GM19395 (cell line): ENCODE measurements around the gene AUTS2.
"Not testable (repeated sequence)": the region's sequence is repeated elsewhere in the genome, so short reads cannot be mapped to it uniquely, and the experiment has no call there.

Source experiments
- ATAC-seq: cut with Tn5 transposase; IDR thresholded peaks from one replicate; pipeline ENCODE4 v1.9.1; 2021; ENCODE audit warnings: mild to moderate bottlenecking, moderate library complexity; ENCODE audit not compliant: unreplicated experiment

AUTS2 gene

DNA sequence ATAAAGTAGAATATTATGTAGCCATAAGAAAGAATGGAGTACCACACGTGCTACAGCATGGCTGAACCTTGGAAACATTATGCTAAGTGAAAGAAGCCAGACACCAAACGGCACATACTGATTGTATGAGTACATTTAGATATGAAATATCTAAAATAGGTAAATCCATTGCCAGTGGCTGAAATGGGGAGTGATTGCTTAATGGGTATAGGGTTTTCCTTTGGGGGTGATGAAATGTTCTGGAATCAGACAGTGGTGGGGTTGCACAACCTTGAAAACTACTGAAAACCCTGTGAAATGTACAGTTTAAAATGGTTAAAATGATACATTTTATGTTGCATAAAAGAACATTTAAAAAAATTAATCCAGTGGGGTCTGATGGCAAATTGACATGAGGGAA, 667.9 kb downstream of the AUTS2 start:
- no peak for ATAC-seq

DNA sequence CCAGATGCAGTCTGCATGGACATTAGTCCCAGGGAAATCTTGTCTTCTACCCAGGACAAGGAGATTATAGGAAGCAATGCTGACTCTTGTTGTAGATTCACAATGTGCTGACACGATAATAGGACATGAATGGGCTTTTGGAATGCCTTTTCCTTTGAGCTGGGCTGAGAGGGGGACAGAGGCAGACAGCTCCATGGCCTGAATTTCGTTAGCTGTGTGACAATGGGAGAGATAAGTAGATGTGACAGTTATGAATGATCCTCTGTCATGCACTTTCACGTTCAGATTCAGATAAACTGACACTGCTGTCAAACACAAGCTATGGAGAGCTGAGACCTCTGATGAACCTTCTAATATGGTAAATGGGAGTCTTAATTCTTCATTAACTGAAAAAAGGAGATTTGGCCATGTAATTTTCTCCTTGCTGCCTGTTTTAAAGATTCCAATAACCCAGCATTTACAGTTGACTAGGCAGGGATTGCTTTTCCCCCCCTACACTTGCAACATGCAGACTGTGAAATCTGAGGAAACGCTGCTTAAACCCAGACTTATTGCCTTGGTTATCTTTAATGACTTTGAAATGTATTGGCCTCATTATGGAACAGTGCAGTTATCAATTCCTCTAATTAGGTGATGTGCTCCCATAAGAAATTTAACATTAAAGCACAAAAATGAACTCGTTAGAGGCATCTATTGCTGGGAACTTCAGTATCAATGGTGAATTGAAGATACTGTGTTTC, 669.3 kb downstream of the AUTS2 start:
- no peak for ATAC-seq

DNA sequence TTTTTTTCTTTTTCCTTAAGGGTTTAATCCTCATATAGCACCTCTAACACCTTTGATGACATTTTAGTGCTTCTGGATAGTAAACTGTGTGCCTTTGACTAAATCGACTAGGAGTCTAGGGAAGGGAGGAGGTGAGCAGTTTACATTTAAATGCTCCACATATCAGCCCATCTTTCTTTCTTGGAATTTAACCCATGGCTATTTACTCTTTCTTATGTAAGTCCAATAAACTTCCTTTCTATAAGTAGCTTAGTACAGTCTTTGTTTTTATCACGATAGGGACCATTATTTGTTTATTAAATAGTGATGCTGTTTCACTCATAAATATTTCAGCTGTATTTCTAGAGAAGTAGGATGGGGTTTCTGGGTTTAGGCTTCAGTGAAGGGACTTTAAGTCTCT, 669.9 kb downstream of the AUTS2 start:
- ATAC-seq: no peak

DNA sequence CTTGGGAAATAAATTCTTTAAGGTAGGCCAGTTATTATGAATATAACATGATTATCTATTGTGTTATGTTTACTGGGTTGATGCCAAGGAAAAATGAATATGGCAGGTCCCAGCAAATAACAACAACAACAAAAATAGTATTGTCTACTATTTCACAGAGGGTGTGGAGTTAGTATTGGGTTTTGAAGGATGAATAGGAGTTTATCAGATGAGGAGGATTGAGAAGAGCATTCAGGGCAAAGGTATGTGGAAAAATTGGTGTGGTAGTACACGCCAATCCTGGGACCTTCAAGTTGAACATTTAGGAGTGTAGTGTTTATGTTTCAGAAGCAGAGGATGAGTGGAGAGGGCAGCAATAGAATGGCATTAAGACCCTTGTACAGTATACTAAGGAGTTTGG, 671.9 kb downstream of the AUTS2 start:
- no peak for ATAC-seq

DNA sequence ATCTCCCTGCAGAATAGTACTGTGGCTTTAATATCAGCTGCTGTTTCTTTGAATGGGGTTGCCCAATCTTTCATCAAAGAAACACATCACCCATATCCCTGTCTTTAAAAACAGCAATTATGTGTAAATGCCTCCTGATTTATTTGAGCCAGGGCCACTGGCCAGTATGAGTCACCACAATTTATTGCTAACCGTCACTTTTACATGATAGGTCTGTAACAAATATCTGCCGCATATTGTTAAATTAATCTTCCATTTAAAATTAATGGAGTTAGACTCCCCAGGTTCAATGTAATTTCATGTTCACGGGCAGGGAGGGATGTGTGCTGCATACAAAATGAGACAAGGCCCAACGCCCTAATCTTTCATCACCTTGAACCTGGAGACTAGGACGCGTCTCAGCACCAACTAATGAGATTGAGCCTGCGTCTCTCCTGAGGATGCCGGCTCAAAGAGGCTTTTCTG, 673.4 kb downstream of the AUTS2 start:
- no peak for ATAC-seq

DNA sequence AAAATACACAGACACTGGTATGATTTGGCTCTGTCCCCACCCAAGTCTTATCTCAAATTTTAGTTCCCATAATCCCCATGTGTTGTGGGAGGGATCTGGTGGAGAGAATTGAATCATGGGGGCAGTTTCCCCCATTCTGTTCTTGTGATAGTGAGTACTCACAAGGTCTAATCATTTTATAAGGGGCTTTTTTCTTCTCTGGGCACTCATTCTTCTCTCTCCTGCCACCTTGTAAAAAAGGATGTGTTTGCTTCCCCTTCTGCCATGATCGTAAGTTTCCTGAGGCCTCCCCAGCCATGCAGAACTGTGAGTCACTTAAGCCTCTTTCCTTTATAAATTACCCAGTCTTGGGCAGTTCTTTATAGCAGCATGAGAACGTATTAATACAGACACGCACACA, 677.3 kb downstream of the AUTS2 start:
- not testable (repeated sequence) for ATAC-seq

DNA sequence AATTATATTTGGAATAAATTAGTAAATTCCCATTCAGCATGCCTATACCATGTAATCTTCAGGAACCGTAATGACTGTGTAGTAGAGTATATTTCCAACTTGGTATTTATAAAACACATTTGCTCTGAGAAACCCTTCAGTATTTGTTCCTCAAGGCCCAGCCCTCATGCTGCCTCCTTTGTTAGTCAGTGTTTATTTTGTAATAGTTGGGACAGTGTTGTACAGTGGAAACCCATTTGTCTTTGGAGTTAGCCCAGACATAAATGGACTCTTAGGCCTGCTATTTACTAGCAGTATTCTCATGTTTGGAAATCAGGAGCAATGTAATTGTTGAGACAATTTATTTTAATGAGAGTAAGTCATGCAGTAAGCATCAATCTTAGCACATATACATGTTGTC, 686.9 kb downstream of the AUTS2 start:
- ATAC-seq: no peak

DNA sequence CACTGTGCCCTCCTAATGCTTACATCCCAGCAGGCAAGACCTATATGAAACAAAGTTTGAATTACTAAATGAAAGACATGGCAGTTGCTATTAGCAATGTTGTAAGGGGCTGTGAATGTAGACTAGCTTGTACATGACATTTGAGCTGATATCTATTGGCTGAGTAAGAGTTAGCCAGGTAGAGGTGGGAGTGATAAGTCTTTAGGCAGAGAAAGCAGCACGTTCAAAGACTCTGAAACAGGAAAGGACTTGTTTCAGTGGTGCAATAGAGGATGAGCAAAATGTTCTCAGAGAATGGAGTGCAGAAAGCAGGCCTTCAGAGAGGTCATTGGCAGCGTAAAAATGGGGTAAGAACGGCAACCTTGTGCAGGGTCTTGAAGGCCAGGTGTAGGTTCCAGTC, 687.6 kb downstream of the AUTS2 start:
- no peak for ATAC-seq

DNA sequence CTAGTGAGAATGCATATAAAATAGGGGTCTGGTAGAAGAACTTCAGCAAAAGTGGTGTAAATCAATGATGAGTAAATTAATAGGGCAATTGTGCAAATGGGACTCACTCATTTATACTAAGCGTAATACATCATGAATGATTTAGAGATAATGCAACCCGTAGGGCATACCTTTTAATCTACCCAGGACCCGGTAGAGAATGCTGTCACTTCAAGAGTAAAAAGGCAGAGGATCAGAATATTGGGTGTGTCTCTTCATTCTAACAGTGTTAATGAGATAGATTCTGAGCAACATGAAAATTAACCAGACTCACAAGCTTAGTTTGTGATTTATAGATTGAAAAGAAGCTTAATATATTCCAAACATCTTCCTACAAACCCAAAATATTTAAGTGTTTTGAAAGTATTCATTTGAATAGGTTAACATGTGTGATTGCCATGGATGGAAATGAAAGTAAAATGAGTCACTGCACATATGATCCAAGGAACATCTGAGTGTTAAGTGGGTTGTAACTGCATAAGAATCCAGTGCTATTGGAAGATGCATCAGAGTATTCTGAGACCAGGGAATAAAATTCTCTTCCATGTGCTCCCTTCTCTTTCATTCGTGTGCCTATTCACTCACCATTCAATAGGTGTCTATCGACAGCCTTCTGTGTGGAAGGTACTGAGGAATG, 690.6 kb downstream of the AUTS2 start:
- ATAC-seq: no peak

DNA sequence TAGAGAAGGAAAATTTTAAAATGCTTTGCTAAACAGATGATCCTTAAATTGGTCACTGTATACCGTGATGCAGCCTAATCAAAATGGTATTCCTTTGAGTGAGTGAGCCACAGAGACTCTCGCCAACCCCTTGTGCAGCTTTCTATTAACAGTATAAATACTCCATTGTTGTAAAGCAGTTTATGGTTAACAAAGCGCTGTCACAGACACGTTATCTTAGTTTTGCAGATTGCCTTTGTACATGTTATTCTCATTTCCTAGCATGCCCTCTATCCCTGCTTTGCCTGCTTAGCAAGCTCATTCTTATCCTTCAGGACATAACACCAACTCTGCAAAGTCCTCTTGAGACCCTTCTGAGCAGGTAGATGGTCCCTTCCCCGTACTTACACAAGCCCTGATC, 694.4 kb downstream of the AUTS2 start:
- ATAC-seq: no peak

DNA sequence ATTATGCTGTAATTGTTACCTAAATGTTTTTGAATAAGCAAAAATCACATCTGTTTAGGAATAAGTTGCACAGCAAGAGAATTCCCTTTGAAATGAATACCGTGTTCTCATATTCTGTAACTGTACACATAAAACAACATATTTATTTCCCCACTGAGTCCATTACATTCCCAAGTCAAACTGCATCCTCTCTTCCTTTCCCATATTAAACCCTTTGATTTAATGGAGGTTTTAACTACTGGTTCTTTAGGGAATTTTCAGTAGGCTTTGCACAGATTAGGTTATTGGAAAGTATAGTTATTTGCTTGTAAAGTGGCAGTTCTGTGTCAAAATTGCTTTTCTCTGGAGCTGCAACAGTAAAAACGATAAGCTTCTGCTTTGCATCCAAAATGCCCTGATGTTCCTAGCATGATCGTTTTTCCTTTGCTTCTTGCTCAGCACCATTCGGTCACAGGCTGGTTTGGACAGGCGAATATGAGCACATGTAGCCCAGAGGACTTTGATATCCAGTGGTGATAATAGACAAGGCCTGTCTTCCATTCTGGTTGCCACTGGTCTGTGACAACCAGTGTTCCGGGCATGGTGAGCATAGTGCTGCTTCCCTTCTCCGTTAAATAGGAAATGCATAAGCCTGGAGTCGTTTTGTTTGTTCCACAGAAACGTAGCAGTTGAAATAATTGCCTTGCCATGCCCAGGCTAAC, 696.1 kb downstream of the AUTS2 start:
- ATAC-seq: no peak

DNA sequence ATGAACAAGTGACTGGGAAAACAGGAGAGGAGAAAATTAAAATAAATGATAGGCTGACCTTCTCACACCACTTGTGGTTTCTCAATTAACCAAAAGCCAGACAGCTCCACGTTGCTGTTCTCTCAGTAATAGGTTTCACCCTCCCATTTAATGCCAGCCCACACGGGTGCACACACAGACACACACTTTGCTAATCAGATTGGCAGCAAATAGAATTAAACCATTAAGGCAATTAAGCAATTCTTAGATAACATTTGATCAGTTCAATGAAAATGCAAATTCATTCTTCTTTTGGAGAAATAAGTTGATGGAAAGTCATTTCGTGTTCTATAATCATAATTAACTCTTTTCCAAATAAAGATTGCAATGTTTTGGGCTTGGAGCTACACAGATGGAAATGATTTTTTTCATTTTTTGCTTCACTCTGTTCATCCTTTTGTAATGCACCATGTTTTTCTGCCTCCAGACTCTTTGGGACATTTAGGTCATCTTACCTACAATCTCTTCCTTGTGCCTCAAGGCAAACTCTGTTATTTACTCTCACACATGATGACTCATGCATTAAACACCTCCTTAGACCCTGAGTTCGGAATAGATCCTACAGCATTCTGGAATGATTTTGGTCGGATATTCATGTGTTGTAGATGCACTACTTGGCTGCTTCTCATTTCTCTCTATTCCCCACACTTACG, 700.7 kb downstream of the AUTS2 start:
- no peak for ATAC-seq

DNA sequence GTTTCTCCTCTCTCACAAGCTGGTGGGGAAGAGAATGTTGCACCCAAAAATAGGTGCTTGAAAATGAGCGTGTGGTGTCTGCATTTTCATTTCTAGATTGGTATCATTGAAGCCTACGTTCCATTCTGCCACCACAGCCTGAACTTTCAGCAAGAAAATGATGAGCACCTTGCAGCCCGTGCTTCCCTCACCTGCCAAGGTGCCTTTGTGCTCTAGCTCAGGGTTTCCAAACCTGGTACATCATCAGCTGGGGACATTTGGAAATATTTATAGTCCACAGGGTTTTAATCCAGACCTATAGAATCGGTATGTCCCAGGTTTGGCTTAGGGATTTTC, 701.2 kb downstream of the AUTS2 start:
- ATAC-seq: no peak

DNA sequence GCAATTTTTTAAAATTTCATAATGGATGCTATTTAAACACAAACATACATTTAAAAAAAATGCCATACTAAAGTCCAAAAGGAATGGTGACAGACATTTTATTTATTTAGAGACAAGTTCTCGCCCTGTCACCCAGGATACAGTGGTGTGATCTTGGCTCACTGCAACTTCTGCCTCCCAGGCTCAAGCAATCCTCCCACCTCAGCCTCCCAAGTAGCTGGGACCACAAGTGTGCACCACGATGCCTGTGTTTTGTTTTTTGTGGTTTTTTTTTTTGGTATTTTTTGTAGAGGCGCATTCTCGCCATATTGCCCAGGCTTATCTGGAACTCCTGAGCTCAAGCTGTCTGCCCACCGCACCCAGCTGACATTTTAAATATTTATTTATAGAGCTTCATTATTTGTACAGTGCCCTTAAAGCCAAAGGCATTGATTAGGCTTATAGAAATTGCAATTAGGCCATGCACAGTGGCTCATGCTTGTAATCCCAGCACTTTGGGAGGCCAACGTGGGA, 703.5 kb downstream of the AUTS2 start:
- ATAC-seq: no peak

DNA sequence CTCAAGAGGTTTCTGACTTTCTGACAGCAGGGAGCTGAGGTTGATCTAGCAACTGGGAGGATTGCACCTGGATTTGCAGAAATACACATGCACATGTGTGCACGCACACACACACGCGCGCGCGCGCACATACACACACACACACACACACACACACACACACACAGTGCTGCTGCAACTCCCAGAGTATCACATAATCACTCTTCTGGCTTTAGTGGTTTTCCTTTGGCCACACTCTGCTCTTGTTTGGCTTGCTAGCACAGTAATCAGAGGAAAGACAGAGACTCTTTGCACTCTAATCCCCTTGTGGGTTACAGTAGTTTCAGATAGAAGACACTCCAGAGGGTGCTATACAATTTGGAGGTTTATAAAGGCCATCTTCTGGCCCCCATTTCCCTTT, 705.0 kb downstream of the AUTS2 start:
- ATAC-seq: no peak

DNA sequence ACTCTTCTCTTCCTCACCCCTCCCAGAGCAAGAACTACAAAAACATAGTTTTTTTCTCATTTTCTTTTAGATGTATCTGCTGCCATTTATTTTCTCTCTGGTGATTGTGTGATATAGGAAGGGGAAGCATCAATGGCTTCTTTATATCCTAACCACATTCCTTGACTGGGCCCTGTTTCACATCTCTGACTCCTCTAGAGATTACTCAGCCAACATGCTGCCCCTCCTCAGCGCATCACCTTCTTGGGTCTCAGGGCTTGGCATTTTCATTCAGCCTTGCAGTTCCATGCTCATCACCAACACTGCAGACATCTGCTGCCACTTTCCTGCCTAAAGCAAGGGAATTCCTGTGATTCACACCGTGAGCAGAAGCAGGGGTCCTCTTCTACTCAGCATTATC, 705.5 kb downstream of the AUTS2 start:
- ATAC-seq: no peak

DNA sequence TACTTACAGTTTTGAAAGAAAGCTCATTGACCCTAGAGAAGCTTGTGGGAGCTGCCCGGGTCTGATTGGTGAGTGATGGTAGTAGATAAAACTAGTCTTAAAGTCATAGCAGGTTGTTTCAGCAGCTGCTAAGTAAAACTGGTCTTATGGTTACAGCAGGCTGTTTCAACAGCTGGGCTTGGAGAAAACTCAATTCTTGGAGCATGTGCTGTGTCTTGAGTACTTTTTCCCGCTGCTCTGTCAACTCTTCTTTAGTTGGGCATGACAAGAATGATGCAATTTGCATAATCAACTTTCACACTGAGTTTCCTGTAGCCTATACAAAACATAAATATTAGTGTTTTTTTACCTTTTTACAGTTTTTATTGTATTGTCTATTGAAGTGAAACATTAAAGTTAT, 707.9 kb downstream of the AUTS2 start:
- no peak for ATAC-seq

DNA sequence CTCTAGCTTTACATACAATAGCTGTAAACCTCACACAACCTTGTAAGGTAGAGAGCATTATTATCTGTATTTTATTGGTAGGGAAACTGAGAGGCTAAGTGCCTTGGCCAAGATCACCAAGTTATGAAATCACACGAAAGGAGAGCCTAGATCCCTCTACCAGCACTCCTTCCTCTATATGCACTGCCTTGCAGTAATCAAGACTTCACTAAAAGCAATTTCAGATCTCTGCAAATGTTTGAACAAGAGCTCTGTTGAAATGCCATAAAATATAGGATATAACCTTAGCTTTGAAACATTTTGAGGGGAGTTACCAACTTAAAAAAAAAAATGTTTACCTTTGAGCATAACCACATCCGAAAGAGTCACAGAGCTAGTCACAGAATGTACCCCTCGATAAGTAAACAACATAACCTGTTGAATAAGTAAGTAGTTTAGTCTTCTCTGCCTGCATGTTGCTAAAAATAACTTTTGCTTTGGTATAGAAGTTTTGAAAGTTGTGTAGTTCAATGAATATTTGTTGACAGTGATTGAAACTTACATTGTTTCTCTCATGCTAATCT, 709.4 kb downstream of the AUTS2 start:
- no peak for ATAC-seq

DNA sequence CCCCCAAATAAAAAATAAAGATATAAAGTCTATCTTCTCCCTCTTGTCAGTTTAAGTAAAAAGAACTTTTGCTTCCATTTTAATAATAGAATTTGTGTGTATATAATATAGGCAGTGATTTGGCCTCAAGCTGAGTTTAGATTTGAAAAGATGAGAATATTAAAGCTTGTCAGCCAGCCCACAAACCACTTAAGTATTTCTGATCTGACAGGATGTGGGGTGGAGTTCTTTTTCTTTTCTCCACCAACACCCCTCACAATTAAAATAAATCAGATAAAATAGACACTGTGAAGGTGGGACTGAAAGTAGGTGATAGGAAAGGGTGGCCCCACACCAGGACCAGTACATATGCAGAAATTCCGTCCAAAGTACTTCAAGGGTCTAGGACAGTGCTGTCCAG, 714.1 kb downstream of the AUTS2 start:
- no peak for ATAC-seq

DNA sequence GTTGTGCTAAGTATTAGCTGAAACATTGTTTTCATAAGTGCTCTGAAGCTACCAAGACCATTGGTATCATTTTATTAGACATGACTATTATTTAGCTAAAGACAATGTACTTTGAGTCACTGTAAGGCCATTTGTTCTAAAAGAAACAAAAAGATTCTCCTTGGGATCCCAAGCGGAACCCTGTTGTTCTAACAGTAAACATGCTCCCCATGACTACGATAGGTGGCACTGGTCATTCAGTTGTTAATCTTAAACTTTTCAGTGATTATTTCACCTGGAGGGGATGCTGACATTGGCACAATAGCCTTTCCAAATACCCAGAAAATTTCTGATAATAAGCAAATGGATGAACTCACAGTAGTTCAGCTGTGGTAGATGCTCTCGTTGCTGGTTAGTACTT, 715.0 kb downstream of the AUTS2 start:
- ATAC-seq: no peak

DNA sequence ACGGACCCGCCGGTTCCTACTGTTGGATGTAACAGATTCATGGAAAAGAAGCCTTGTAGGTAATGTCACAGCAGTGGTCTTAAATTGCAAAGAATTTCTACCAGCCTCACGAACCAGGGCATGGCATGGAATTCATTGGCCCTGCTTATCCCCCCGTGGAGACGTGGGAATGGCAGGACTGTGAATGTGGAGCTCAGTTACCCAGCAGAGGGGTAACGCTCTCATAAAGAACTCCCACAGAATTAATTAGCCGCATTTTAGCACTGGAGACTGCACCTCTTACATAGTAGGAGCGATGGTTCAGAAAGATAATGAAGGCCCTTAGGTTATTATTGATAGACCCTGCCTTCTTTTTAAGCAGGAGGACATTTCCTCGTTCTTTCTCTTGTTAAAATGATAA, 715.4 kb downstream of the AUTS2 start:
- no peak for ATAC-seq
